Central memory CD4-positive, alpha-beta T cell (primary cell): Measurements from ENCODE around the gene ARHGAP45.
"Not testable (repeated sequence)": the region's sequence is repeated elsewhere in the genome, so short reads cannot be mapped to it uniquely, and the experiment has no call there.

ENCODE experiments used
- DNase-seq: peaks from one replicate; pipeline ENCODE4 v3.0.0; 2022
- total RNA-seq, 3 experiments: gene quantifications; one replicate each; lab custom pipeline; 2026; lab: John Stamatoyannopoulos, UW

ARHGAP45 gene, protein sequence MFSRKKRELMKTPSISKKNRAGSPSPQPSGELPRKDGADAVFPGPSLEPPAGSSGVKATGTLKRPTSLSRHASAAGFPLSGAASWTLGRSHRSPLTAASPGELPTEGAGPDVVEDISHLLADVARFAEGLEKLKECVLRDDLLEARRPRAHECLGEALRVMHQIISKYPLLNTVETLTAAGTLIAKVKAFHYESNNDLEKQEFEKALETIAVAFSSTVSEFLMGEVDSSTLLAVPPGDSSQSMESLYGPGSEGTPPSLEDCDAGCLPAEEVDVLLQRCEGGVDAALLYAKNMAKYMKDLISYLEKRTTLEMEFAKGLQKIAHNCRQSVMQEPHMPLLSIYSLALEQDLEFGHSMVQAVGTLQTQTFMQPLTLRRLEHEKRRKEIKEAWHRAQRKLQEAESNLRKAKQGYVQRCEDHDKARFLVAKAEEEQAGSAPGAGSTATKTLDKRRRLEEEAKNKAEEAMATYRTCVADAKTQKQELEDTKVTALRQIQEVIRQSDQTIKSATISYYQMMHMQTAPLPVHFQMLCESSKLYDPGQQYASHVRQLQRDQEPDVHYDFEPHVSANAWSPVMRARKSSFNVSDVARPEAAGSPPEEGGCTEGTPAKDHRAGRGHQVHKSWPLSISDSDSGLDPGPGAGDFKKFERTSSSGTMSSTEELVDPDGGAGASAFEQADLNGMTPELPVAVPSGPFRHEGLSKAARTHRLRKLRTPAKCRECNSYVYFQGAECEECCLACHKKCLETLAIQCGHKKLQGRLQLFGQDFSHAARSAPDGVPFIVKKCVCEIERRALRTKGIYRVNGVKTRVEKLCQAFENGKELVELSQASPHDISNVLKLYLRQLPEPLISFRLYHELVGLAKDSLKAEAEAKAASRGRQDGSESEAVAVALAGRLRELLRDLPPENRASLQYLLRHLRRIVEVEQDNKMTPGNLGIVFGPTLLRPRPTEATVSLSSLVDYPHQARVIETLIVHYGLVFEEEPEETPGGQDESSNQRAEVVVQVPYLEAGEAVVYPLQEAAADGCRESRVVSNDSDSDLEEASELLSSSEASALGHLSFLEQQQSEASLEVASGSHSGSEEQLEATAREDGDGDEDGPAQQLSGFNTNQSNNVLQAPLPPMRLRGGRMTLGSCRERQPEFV
- 185 to 1,177 (median 1,118) reads per million in 3 experiments for total RNA-seq

DNA sequence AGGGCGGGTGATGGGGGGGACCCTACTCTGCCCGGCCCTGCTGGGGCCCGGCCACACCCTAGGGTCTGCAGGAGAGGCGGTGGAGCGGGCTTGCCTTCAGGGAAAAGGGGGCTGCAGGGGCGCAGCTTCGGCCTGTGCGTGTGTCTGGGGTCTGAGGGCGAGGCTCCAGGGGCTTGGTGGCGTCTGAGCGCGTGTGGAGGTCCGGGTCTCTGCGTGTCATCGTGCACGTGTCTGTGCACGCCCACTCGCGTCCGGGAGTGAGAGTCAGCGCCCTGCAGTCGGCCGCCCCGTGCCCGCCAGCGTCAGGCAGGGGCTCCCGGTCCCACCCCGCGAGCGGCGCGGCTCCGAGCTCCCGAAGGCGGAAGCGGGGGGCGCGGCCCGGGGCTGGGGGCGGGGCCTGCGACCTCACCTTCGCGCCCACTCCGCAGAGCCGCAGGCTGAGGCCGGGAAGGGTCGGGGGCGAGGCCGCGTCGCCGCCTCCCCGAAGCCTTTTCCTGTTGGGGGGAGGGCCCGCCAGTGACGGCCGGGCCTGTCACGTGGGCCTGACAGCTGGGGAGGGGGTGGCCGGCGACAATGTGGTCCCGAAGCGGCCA lies at the start of gene ARHGAP45:
ARHGAP45 (plus strand) TSS at position 420 of the 593 bp plus-strand sequence. CDS start 239 bp downstream, outside the sequence.
- DNase-seq = peak; percentile 87

DNA sequence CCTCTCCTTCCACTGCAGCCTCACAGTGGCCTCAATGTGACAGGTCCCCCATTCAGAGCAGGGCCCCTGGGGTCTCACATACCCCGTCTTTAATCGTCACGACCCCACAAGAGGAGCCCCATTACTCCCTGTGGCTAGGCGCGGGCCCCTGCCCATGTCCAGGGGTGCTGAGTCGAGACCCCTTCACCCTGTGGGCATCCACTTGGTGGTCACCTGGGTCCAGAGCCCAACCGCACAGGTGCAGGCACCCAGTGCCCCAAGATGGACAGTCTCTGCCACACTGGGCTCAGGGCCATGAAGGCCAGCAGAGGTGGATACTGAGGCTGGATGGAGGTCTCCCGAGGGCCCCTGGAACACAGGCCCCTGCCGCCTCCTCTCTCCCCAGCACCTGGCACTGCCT lies 49.1 kb upstream of the ARHGAP45 start:
- DNase-seq = no peak

DNA sequence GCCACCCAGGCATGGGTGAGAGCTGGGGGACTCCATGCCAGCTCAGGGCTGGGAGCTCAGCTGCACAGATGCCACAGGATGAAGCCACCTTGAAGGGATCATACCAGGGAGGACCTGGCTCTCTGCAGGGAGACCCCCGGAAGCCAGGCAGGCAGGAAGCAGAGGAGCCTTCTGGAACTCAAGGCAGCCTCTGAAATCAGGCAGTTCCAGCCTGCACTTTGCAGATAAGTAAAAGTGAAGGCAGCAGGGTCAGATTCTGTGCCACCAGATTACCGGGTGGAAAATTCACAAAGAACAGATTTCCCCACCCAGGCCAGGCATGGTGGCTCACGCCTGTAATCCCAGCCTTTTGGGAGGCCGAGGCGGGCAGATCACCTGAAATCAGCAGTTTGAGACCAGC lies 48.6 kb upstream of the ARHGAP45 start:
- DNase-seq = no peak

DNA sequence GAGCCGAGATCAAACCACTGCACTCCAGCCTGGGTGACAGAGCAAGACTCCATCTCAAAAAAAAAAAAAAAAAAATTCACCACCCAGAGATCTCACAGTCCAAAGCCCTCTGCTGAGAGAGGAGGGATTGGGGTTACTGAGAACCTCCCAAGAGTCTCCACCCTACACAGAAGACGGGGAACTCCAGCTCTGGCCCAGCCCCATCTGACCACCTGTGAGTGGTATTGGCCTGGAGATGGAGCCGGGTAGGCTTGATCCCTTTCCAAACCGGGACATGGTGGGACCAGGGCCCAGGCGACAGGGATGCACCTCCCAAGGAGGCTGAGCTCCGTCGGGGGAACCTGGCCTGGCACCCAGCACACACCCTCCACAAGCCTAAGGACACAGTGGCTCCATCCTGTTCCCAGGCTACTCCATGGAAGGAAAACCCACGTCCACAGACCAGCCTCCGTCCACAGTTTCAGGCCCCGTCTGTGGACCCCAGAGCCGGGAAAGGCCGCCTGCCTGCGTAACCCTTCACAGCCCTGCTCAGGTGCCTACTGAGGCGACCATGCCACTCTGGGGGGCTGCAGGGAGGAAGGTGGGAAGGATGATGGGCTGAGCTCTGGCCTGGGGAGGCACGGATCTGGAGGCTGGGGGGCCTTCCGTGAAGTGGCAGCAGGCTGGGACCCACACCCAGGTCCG lies 47.9 kb upstream of the ARHGAP45 start:
- no peak for DNase-seq

DNA sequence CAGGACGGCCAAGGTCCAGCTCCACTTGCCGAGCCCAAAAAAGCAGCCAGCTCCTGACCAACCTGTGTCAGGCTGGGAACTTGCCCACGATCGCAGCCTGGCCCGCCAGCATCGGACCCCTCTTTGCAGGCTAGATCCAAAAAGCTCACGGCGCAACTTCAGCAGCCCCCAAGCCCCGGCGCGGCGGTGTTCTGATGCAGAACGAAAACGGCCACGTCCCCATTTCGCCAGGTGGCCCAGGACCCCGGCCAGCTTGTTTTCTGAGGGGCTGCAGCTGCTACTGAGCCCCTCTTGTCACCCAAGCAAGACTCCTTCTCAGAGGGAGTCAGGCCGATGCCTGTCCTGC lies 47.4 kb upstream of the ARHGAP45 start:
- no peak for DNase-seq

DNA sequence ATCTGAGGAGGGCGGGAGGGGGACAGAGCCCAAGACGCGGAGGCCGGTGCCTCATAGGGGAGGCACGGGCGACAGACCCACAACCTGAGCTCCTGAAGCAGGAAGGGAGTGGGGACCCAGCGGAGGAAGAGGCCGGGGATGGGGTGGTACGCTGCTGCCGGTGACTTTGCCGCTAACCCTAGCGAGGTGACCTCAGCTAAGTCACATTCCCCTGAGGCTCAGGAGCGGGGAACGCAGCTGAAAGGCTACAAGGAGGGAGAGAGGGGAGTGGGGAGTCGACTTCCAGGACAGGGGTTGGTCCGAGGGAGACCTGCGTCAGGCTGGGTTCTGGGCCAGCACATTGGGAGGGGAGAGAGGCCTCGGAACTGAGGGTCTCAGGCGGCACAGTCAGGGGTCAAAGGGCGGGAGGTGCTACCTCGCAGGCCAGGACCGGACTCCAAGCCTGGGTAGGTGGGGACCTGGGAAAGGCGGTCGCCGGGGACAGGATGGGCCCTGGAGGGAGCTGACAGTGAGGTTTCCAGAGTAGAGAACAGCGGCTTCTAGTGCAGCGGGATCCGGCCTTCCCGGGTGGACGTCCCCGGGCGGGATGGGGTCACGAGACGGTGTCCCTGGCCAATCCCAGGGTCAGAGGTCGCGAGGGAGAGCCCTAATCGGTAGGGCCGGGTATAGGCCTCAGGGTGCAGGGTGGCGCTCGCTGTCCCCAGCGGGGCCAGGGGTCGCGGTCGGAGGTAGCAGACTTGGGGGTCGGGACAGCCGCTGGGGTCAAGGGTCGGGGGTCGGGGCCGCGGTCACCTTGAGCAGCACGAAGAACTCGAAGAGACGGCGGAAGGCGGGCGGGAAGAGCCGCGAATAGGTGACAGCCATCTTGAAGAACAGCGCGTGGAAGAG lies 46.7 kb upstream of the ARHGAP45 start:
- DNase-seq = no peak

DNA sequence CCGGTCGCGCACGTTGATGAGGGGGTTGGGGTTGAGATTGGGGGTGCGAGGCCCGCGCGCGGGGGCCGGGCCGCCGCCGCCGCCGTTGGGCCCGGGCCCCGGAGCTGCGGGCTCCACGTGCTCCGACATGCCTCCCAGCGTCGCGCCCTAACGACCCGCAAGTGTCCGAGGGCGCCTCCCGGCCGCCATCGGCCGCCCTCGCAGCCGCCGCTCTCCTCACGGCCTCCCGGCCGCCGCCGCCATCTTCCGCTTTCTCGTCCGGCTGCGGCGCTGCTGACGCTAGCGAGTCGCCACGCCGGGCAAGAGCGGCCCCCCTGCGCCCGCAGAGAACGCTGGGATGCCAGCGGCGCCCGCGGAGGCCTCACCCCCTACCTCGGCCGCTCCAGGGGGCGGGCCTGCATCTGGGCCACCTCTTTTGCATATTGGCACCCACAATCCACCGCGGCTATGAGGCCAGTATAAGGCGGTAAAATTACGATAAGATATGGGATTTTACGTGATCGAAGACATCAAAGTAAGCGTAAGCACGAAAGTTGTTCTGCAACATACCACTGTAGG lies 46.0 kb upstream of the ARHGAP45 start, which contains the start of gene TMEM259:
TMEM259 (minus strand) TSS at position 256 of the 558 bp plus-strand sequence; CDS start at position 129, 127 bp downstream.
- DNase-seq = peak; percentile 98

DNA sequence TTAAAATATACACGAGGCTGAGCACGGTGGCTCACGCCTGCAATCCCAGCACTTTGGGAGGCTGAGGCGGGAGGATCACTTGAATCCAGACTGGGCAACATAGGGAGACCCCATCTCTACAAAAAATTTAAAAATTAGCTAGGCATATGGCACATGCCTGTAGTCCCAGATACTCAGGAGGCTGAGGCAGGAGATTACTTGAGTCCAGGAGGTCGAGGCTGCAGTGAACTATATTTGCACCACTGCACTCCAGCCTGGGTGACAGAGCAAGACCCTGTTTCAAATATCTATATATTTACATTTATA lies 43.1 kb upstream of the ARHGAP45 start:
- DNase-seq = not testable (repeated sequence)

DNA sequence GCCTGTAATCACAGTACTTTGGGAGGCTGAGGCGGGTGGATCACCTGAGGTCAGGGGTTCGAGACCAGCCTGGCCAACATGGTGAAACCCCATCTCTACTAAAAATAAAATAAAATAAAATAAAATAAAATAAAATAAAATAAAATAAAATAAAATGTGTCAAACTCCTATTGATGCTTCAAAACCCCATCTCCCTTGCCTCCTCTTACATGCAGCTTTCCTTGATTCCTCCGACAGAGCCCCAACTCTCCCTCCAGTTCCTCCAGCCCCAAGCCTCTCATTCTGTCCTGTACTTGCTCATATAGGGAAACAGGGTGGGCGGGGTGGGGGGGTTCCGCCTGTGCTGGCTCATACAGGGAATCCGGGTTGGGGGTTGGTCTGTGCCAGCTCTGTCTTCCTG lies 41.9 kb upstream of the ARHGAP45 start:
- DNase-seq = not testable (repeated sequence)

DNA sequence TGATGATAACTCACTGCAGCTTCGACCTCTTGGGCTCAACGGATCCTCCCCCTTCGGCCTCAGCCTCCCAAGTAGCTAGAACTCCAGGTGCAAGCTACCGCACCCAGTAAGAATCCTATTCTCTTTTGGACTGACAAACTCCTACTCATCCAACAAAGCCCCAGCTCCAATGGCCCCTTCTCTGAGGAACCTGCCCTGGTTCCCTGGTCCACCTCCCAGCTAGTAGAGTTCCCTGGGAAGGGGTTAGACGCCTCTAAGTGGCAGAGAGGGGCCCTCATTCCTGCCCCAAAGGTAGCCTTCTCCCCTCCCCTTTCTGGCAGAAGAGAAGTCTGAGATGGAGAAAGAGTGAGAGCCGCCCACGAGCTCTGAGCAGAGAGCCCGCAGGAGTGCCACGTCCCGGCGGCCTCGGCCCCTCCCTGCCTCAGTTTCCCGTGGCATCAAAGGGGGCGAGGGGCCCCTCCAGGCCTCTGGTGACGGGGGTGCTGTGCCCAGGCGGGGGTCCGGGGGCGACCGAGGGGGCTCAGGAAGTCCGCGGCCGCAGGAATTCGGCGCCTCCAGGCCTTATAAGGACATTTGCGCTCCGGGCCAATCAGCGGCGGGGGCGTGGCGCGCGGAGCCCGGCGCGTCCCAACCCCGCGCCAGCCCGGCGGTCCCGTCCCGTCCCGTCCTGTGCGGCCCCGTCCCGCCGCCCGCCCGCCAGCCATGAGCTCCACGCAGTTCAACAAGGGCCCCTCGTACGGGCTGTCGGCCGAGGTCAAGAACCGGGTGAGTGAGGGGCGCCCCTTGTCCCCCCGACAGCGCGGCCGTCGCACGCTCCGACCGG lies 40.8 kb upstream of the ARHGAP45 start, which contains the start of gene CNN2:
CNN2 (plus strand) TSS at position 649 of the 823 bp plus-strand sequence; CDS start at position 703, 54 bp downstream.
- peak; percentile 60 for DNase-seq

DNA sequence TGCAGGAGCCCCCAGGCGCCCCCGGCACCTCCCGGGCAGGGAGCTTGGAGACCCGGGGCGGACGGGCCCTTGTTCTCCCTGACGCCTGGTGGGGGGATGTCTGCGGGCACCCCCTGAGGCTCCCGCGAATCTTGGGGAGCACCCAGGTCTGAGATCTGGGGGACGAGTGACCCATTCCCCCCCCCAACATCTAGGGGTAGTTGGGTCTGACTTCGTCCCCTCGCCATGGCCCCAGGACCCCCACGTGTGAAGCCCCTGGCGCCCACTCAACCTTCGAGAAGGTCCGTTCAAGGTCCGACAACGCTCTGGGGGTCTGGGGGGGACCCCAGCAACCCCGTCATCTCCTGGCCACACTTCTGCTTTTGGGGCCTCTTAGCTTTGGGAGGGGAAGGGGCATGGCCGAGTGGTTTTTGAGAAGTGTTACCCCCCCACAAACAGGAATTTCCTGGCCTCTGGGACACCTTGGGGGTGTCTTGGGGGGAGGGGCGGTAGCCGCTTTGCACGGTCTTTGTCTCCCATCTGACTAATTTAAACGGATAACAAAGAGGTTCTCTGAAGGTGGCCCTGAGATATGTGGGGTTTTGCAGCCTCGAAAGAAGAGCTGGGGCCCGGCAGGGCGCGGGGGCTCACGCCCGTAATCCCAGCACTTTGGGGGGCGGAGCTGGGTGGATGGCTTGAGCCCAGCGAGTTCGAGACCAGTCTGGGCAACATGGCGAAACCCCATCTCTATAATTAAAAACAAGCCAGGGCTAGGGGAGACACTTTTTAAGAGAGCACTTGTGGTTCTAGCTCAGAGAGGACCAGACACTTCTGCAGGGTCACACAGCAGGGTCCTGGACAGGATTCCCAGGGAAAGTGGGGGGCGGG lies 40.0 kb upstream of the ARHGAP45 start:
- peak; percentile 27 for DNase-seq

DNA sequence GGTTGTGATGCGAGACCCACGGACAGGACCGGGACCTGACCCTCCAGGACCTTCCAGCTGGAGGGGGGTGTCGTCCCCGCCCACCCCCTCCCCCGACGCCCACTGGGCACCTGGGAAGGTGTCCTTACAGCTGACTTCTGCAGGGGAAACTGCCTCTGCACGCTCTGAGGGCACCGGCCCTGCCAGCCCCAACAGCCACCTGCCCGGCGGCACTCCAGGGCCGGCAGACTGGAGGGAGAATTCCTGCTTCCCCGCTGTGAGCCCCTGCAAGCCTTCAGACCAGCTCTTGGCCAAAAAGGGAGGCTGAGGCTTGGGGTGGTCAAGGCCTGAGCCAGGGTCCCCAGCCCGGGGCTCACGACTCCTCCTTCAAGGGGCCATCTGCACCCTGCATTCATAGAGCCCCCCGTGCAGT lies 39.3 kb upstream of the ARHGAP45 start:
- DNase-seq = no peak

DNA sequence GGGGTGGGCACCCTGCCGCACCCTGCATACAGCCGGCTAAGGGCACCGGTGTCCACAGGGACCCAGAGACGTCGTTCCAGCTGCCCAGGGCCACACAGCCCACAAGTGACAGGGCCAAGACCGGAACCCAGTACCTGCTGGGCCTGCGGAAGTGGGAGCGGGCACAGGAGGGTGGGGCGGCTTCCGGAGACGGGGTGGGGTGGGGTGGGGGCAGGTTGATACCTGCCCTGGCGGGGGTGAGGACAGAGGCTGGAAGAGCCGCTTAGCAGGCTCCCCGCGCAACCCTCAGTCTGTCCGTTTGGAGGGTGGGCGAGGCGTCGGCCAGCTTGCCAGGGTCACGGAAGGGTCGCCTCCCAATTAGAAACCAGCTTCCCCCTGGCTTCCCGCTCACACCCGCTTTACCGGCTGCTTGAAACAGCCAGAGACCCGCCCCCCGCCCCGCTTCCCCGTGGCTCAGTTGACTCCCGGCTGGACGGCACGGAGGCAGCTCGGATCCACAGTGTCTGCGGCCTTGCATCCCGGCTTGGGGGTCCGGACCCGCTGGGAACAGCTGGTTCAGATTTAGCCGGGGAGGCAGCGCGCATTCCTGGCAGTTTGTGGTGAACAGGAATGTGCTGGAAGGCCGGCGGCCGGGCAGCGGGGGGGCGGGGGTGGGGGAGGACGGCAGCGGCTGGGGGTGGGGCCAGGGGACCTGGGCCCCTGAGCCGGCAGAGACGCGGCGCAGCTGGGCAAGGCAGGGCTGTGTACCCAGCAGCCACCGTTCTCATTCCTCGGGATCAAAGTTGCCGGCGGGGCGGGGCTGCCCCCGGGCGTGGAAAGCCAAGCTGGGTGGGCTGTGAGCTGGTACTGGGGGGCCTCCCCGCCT lies 38.7 kb upstream of the ARHGAP45 start:
- peak; percentile 70 for DNase-seq

DNA sequence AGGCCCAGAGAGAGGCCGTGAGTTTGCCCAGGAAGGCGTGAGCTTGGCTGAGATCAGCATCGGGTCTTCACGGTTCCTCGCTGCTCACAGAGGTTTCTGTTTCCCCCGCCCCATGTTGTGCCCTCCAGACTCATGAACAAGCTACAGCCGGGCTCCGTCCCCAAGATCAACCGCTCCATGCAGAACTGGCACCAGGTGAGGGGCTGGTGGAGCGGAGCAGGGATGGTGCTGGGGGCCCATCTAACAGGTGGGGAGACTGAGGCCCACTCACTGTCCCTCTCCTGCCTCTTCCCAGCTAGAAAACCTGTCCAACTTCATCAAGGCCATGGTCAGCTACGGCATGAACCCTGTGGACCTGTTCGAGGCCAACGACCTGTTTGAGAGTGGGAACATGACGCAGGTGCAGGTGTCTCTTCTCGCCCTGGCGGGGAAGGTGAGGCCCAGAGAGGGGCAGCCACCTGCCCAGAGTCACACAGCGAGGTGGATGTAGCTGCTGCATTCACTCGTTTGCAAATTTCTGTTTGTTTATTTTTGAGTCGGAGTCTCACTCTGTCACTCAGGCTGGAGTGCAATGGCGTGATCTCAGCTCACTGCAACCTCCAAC lies 34.6 kb upstream of the ARHGAP45 start:
- no peak for DNase-seq

DNA sequence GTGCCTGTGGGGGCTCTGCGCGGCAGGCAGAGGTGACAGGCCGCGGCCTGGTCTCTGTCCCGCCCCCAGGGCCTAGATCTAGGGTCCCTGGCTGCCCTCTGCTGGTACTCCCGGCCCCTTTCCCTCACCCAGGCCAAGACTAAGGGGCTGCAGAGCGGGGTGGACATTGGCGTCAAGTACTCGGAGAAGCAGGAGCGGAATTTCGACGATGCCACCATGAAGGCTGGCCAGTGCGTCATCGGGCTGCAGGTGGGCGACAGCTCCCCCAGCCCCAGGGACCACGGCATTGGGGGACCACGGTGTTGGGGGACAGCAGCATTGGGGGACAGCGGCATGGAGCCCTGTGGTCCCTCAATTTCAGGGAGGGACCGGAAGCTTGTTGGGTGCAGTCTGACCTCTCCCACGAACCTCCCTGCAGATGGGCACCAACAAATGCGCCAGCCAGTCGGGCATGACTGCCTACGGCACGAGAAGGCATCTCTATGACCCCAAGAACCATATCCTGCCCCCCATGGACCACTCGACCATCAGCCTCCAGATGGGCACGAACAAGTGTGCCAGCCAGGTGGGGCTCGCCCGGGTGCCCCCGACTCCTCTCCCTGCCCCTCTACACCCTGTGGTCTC lies 30.9 kb upstream of the ARHGAP45 start:
- no peak for DNase-seq

DNA sequence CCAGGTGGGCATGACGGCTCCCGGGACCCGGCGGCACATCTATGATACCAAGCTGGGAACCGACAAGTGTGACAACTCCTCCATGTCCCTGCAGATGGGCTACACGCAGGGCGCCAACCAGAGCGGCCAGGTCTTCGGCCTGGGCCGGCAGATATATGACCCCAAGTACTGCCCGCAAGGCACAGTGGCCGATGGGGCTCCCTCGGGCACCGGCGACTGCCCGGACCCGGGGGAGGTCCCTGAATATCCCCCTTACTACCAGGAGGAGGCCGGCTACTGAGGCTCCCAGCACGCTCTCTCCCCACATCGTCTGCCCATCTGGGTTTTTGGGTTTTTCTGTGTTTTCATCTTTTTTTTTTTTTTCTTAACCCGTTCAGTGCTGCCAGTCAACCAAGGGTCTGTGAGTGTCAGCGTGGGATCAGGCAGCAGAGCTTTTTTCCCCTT lies 29.3 kb upstream of the ARHGAP45 start:
- no peak for DNase-seq
